Stomach (tissue), 4 donors: ENCODE results near the gene MAGI2.

Experiments
- EP300 ChIP-seq: sonication (generic); formaldehyde crosslinking; IDR thresholded peaks from one replicate; pipeline ENCODE4 v1.6.1; 2017; ENCODE audit warnings: antibody characterized with exemption
- POLR2A ChIP-seq, 4 donors: fragments of 450-650 bp; IDR thresholded peaks; one replicate each; pipeline ENCODE4 v1.6.1; 2016; ENCODE audit warnings: antibody characterized with exemption in 4 of 4, control low read depth in 2 of 4, mild to moderate bottlenecking in 1 of 4, moderate library complexity in 1 of 4
- POLR2AphosphoS5 ChIP-seq, 3 donors: sonication (generic); formaldehyde crosslinking; IDR thresholded peaks; one replicate each; pipeline ENCODE4 v1.6.1; 2016; ENCODE audit warnings: antibody characterized with exemption in 3 of 3
- TF ChIP-seq, protein P1 (sequence below), 7 experiments: fragments of 450-650 bp in 4 of 7; fragments of 200-600 bp in 3 of 7; sonication (generic) in 3 of 7; IDR thresholded peaks; one replicate each; pipeline ENCODE4 v1.5.1; 2016 to 2019; ENCODE audit warnings: antibody characterized with exemption in 7 of 7, control low read depth in 2 of 7, mild to moderate bottlenecking in 1 of 7

DNA sequence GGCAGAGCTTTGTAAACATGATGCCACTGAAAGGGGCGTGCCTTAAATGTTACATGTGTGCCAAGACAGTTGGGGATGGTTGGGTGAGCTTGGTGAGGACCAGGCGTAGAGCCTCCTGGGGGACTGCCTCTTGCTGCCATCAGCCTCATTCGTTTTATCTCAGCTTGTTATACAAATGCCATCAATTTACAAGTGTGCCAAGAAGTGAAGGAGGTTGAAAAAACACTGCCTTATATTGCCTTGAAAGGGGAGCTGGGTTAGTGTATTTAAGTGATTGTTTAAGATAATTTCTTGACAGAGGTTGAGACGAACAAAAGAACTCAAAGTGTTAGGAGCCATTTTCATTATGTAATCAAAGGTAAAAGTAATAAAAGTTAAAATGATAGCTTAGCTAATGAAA lies 1300.2 kb downstream of the MAGI2 start:
- TF ChIP-seq, protein P1, sequence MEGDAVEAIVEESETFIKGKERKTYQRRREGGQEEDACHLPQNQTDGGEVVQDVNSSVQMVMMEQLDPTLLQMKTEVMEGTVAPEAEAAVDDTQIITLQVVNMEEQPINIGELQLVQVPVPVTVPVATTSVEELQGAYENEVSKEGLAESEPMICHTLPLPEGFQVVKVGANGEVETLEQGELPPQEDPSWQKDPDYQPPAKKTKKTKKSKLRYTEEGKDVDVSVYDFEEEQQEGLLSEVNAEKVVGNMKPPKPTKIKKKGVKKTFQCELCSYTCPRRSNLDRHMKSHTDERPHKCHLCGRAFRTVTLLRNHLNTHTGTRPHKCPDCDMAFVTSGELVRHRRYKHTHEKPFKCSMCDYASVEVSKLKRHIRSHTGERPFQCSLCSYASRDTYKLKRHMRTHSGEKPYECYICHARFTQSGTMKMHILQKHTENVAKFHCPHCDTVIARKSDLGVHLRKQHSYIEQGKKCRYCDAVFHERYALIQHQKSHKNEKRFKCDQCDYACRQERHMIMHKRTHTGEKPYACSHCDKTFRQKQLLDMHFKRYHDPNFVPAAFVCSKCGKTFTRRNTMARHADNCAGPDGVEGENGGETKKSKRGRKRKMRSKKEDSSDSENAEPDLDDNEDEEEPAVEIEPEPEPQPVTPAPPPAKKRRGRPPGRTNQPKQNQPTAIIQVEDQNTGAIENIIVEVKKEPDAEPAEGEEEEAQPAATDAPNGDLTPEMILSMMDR (IDR thresholded peaks at IDR 0.05), result no peak
- TF ChIP-seq POLR2A (IDR thresholded peaks at IDR 0.05), result no peak
- TF ChIP-seq POLR2AphosphoS5 (IDR thresholded peaks at IDR 0.05), result no peak
- no peak for TF ChIP-seq EP300
